ENCODE results near the gene KLHL29. TPM values are rescaled to one million over a fixed set of nuclear protein-coding genes. Genes with fewer than 3 reads are reported as not detected.

KLHL29 gene
- total and polyA plus RNA-seq, 2 of the 13 experiments (the other 11 are each of a cell fraction or from before 2014, with no cell fraction given) = 0.01 TPM; not detected in 1

GRCh38 chr2:23499439-23499838 lies 114.5 kb downstream of the KLHL29 start:
- no peak overlapping the region for H2AFZ ChIP-seq (ENCODE audit: low read length)
- H3K4me1 ChIP-seq (ENCODE audit: insufficient read depth, low read length) = peaks cover 21% of the 10 kb centered on the region

More at GRCh38 chr2:23499439-23499838, 114.5 kb downstream of the KLHL29 start:
- no peak for FAIRE-seq
- no peak overlapping the region for H3K4me2 ChIP-seq (ENCODE audit: low read depth, low read length)
- TF ChIP-seq ZNF570 (CRISPR knock-in tag; IDR thresholded peaks at IDR 0.05; ENCODE audit: borderline replicate concordance) = no peak
- no peak for TF ChIP-seq NPAS2 (CRISPR knock-in tag; IDR thresholded peaks at IDR 0.05; ENCODE audit: borderline replicate concordance)
- no peak for TF ChIP-seq PAF1 (CRISPR knock-in tag; IDR thresholded peaks at IDR 0.05)
- no peak for TF ChIP-seq ZNF773 (CRISPR knock-in tag; IDR thresholded peaks at IDR 0.05; ENCODE audit: borderline replicate concordance)
- TF ChIP-seq ZSCAN20 (CRISPR knock-in tag; IDR thresholded peaks at IDR 0.05; ENCODE audit: borderline replicate concordance) = no peak
- TF ChIP-seq POLR2AphosphoS2 (IDR thresholded peaks at IDR 0.05; ENCODE audit: low read depth, low read length) = no peak
- TF ChIP-seq GZF1 (CRISPR knock-in tag; IDR thresholded peaks at IDR 0.05) = no peak
- TF ChIP-seq TBX3 (IDR thresholded peaks at IDR 0.05; ENCODE audit: borderline replicate concordance) = no peak
- no peak for TF ChIP-seq FOXK1 (CRISPR knock-in tag; IDR thresholded peaks at IDR 0.05; ENCODE audit: borderline replicate concordance, low read depth)
- TF ChIP-seq MXD4 (CRISPR knock-in tag; IDR thresholded peaks at IDR 0.05) = no peak
- no peak for TF ChIP-seq ZNF737 (CRISPR knock-in tag; IDR thresholded peaks at IDR 0.05; ENCODE audit: borderline replicate concordance)
- TF ChIP-seq ZNF496 (CRISPR knock-in tag; IDR thresholded peaks at IDR 0.05; ENCODE audit: insufficient replicate concordance) = no peak
- TF ChIP-seq, protein P1, sequence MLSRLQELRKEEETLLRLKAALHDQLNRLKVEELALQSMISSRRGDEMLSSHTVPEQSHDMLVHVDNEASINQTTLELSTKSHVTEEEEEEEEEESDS (CRISPR knock-in tag; IDR thresholded peaks at IDR 0.05; ENCODE audit: borderline replicate concordance) = no peak
- TF ChIP-seq, protein P2, sequence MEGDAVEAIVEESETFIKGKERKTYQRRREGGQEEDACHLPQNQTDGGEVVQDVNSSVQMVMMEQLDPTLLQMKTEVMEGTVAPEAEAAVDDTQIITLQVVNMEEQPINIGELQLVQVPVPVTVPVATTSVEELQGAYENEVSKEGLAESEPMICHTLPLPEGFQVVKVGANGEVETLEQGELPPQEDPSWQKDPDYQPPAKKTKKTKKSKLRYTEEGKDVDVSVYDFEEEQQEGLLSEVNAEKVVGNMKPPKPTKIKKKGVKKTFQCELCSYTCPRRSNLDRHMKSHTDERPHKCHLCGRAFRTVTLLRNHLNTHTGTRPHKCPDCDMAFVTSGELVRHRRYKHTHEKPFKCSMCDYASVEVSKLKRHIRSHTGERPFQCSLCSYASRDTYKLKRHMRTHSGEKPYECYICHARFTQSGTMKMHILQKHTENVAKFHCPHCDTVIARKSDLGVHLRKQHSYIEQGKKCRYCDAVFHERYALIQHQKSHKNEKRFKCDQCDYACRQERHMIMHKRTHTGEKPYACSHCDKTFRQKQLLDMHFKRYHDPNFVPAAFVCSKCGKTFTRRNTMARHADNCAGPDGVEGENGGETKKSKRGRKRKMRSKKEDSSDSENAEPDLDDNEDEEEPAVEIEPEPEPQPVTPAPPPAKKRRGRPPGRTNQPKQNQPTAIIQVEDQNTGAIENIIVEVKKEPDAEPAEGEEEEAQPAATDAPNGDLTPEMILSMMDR (CRISPR knock-in tag; IDR thresholded peaks at IDR 0.05) = no peak
- TF ChIP-seq, protein P3, sequence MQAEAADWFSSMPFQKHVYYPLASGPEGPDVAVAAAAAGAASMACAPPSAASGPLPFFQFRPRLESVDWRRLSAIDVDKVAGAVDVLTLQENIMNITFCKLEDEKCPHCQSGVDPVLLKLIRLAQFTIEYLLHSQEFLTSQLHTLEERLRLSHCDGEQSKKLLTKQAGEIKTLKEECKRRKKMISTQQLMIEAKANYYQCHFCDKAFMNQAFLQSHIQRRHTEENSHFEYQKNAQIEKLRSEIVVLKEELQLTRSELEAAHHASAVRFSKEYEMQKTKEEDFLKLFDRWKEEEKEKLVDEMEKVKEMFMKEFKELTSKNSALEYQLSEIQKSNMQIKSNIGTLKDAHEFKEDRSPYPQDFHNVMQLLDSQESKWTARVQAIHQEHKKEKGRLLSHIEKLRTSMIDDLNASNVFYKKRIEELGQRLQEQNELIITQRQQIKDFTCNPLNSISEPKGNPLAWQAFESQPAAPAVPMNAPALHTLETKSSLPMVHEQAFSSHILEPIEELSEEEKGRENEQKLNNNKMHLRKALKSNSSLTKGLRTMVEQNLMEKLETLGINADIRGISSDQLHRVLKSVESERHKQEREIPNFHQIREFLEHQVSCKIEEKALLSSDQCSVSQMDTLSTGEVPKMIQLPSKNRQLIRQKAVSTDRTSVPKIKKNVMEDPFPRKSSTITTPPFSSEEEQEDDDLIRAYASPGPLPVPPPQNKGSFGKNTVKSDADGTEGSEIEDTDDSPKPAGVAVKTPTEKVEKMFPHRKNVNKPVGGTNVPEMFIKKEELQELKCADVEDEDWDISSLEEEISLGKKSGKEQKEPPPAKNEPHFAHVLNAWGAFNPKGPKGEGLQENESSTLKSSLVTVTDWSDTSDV (CRISPR knock-in tag; IDR thresholded peaks at IDR 0.05) = no peak
- no peak for TF ChIP-seq SUZ12 (IDR thresholded peaks at IDR 0.05; ENCODE audit: low read depth, low read length)
- TF ChIP-seq ATAD3A (CRISPR knock-in tag; IDR thresholded peaks at IDR 0.05) = no peak
- H3K27ac ChIP-seq (ENCODE audit: extremely low read length, insufficient read depth, low read length) = no peak overlapping the region
- 41% methylated on average over 8 of the region's 8 CpGs for WGBS (ENCODE audit: low lambda C conversion rate)
- ChIA-PET CTCF (ENCODE audit: low intra/inter-chr PET ratio, low total read pairs) (no interaction called here), POLR2A (no interaction called here)
- peaks cover 13 to 64% of the 10 kb centered on the region in 2 experiments; a peak in 4 of 5 replicates for H3K27me3 ChIP-seq (ENCODE audit: control insufficient read depth in 1 of 2, insufficient read depth in 2 of 2, low read length in 2 of 2)
- intact Hi-C loops (cut with micrococcal nuclease; ENCODE audit: unreplicated experiment) = no loop called here
- H3K4me3 ChIP-seq (replicated peaks in 1 of 3; ENCODE audit: insufficient read depth in 1 of 3, low read depth in 2 of 3, low read length in 3 of 3) = no peak overlapping the region
- no peaks in the 10 kb centered on the region for H4K20me1 ChIP-seq (ENCODE audit: insufficient read depth, low read length)
- in situ Hi-C loops (cut with HindIII; ENCODE audit: extremely low pct_ligation_motif_present, low pct_unique_long_range_greater_than_20kb) = no loop called here
- H3K9ac ChIP-seq (ENCODE audit: insufficient read depth, low read depth, low read length) = no peak overlapping the region
- no peaks in the 10 kb centered on the region for H3K9me3 ChIP-seq (ENCODE audit: low read length)
- H3K36me3 ChIP-seq (replicated peaks in 1 of 2; ENCODE audit: control insufficient read depth in 1 of 2, insufficient read depth in 2 of 2, low read length in 2 of 2) = no peaks in the 10 kb centered on the region
- no peak for ATAC-seq
- H3K79me2 ChIP-seq (ENCODE audit: insufficient read depth, low read length) = no peaks in the 10 kb centered on the region
- no peak for DNase-seq (ENCODE audit: low spot score)
- no TSS peak for BruUV-seq (replicated peaks)

All from HepG2 (cell line).